ENCODE measurements around the gene SLC22A3.

DNA sequence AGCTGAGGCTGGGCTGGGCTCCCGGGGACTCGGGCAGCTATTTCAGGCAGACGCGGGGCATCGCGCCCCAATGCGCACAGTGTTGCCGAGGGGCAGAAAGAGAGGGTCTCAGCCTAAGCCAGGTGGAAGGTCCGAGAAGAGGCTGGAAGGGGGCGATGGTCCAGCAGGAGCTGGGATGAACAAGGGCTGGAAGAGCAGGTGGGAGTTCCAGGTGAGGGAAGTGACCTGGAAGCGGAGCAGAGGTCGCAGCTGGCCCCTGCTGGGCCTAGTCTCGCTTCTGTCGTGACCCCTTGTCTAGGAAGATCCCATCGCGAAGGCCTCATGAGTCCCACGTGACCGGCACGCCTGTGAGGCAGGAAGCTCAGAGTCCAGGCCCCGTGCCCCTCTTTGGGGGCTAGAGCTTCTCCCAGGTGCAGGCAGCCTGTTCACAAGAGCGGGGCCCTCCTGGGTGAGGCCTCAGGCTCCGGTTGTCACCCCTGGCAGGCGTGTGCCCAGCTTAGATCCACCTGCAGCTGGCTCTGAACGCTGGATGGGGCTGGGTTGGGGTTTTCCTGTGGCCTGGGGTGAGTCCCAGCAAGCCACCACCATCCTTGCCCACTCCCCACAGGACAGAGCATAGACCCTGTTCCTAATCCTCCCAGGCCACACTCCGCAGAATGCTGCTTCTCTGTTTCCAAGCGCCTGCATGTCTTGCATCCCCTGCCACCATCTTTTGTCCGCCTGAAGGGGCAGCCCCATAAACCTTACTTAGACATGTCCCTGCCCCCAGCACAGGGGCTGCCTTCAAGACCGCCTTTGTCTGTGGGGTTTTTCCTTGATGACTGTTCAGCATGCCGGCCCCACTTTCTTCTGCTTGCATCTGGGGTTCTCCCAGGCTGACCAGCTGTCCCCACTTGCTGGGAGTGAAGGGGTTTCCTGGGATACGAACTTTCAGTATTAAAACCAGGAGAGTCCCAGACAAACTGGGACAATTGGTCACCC, 15.1 kb downstream of the SLC22A3 start:
- TF ChIP-seq CTCF (IDR thresholded peaks at IDR 0.05) (no peak), EZH2 (IDR thresholded peaks at IDR 0.05) (no peak)
